ENCODE results near the gene SEMA6B. TPM values are rescaled to one million over a fixed set of nuclear protein-coding genes. Genes with fewer than 3 reads are reported as not detected.

Gene SEMA6B
- total and polyA plus RNA-seq, 4 experiments from 2014 or later = 2.4 to 2.7 TPM; not detected in 2

- H3K27me3 ChIP-seq (ENCODE audit: insufficient read depth, low read length) = no peaks in the 10 kb centered on the region
- Mint-ChIP-seq H3K27ac (no peak overlapping the region), H3K36me3 (peaks cover 5 to 9% of the 10 kb centered on the region in 2 donors), H3K4me1 (no peaks in the 10 kb centered on the region), H3K27me3 (no peaks in the 10 kb centered on the region), H3K4me3 (no peak overlapping the region), H3K9me3 (peaks cover 0 to 2% (median 0%) of the 10 kb centered on the region in 8 donors)
- DNase-seq = no peak
- no peaks in the 10 kb centered on the region for H3K36me3 ChIP-seq (ENCODE audit: insufficient read depth, low read length)
- intact Hi-C loops (cut with micrococcal nuclease) = no loop called here
- ChIA-PET POLR2A (ENCODE audit: partially characterized antibody) (no interaction called here), CTCF (ENCODE audit: partially characterized antibody) (interaction anchor here (1.4 kb wide), 1 partner anchor 20 kb away, joined by 3 read pairs; no protein-coding TSS in a partner anchor)
- no peaks in the 10 kb centered on the region for H3K4me1 ChIP-seq (ENCODE audit: insufficient read depth, low read length)
- H3K4me3 ChIP-seq (ENCODE audit: low read length in 2 of 2) = no peak overlapping the region
- no peak overlapping the region for H3K27ac ChIP-seq (ENCODE audit: low read depth, low read length)
- H3K9me3 ChIP-seq (ENCODE audit: control insufficient read depth in 1 of 2, low read length in 2 of 2) = no peaks in the 10 kb centered on the region
Observed at GRCh38 chr19:4504891-4505569, 54.5 kb downstream of the SEMA6B start.

DNA sequence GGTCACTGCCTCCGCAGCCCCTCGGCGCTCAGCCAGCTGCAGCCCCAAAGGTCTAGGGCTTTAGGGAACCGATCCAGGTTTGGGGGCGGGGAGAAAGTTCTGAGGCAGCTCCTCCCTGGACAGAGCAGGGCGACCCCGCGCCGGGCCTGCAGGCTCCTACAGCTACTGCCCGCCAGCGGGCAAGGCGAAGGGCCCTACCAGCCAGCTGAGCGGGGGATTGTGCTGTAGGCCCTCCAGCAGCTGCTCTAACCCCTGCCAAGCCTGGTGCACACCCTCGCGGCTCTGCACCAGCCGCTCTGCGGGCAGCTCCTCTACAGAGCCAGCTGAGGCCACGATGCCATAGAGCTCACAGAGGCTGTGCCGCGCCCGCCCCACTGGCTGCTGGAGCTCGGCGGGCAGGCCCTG, 55.2 kb downstream of the SEMA6B start:
- H3K27me3 Mint-ChIP-seq = no peaks in the 10 kb centered on the region
- no peak for DNase-seq
- CTCF ChIA-PET (ENCODE audit: partially characterized antibody) = interaction anchor here (1.4 kb wide), 1 partner anchor 21 kb away, joined by 3 read pairs; no protein-coding TSS in a partner anchor

DNA sequence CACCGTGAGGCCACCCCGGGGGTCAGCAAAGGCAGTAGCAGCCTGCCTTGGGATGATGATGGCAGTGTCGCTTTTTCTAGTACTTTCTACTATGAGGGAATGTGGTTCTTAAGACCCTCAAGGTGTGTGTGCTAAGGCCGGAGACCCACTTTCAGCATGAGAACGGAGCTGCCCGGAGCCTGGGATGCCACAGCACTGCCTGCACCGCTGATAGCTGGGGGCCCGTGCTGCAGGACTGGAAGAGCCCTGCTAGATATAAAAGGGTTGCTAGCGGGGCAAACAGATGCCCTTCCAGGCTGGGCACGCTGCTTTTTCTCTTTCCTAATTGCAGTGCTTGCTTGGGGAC, 55.7 kb downstream of the SEMA6B start:
- Mint-ChIP-seq H3K36me3 (peaks cover 11 to 12% of the 10 kb centered on the region in 2 donors), H3K4me1 (no peaks in the 10 kb centered on the region), H3K9me3 (peaks cover 0 to 2% (median 0%) of the 10 kb centered on the region in 8 donors), H3K27ac (no peak overlapping the region), H3K4me3 (no peak overlapping the region), H3K27me3 (no peaks in the 10 kb centered on the region)
- H3K9me3 ChIP-seq (ENCODE audit: control insufficient read depth in 1 of 2, low read length in 2 of 2) = no peaks in the 10 kb centered on the region
- intact Hi-C loops (cut with micrococcal nuclease) = no loop called here
- H3K27me3 ChIP-seq (ENCODE audit: insufficient read depth, low read length) = no peaks in the 10 kb centered on the region
- H3K4me3 ChIP-seq (ENCODE audit: low read length in 2 of 2) = no peak overlapping the region
- no peak overlapping the region for H3K27ac ChIP-seq (ENCODE audit: low read depth, low read length)
- ChIA-PET POLR2A (ENCODE audit: partially characterized antibody) (no interaction called here), CTCF (ENCODE audit: partially characterized antibody) (interaction anchor here (1.4 kb wide), 1 partner anchor 21 kb away, joined by 3 read pairs; no protein-coding TSS in a partner anchor)
- DNase-seq = no peak
- no peaks in the 10 kb centered on the region for H3K4me1 ChIP-seq (ENCODE audit: insufficient read depth, low read length)
- no peaks in the 10 kb centered on the region for H3K36me3 ChIP-seq (ENCODE audit: insufficient read depth, low read length)

More for the DNA sequence above, 55.2 kb downstream of the SEMA6B start:
- no peaks in the 10 kb centered on the region for H3K4me1 ChIP-seq (ENCODE audit: insufficient read depth, low read length)
- no peaks in the 10 kb centered on the region for H3K9me3 ChIP-seq (ENCODE audit: control insufficient read depth in 1 of 2, low read length in 2 of 2)
- H3K27ac ChIP-seq (ENCODE audit: low read depth, low read length) = no peak overlapping the region
- no peak overlapping the region for H3K4me3 Mint-ChIP-seq
- no peaks in the 10 kb centered on the region for H3K36me3 ChIP-seq (ENCODE audit: insufficient read depth, low read length)
- H3K4me3 ChIP-seq (ENCODE audit: low read length in 2 of 2) = no peak overlapping the region
- peaks cover 0 to 2% (median 0%) of the 10 kb centered on the region in 8 donors for H3K9me3 Mint-ChIP-seq
- H3K36me3 Mint-ChIP-seq = peaks cover 11% of the 10 kb centered on the region in 2 donors
- H3K27ac Mint-ChIP-seq = no peak overlapping the region
- no peaks in the 10 kb centered on the region for H3K27me3 ChIP-seq (ENCODE audit: insufficient read depth, low read length)
- no peaks in the 10 kb centered on the region for H3K4me1 Mint-ChIP-seq
- POLR2A ChIA-PET (ENCODE audit: partially characterized antibody) = no interaction called here
- intact Hi-C loops (cut with micrococcal nuclease) = no loop called here

DNA sequence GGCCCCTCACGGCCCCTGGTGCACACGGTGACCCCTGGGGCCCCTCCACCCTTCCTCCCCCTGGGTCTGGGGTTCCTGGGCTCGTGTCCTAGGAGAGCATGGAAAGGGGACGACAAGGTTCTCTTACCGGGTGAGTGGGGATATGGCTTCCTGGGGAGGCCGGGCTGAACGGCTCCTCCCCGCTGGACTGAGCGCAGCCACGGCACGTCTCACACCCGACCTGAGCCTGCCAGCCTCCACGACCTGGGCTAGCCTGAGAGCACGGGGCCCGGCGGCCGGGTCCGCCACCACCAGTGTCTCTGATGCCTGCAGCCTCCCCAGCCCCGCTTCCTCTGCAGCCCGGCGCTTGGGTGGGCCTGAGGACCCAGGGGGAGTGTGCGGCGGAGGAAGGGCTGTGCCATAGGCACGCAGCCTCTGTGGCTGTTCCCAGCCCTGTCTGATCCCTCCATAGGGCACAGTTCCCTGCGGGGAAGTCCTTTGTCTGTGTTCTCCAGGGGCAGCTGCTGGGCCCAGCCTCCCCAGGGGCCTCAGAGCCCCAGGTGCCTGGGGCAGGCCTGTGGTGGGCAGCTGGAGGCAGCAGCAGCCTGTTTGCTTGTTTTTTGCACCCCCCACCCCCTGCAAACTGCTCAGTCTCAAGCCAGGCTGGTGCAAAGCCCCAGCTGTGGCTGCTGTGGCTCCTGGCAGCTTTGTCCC, 56.2 kb downstream of the SEMA6B start:
- H3K36me3 ChIP-seq (ENCODE audit: insufficient read depth, low read length) = peaks cover 4% of the 10 kb centered on the region
- H3K9me3 Mint-ChIP-seq = peaks cover 0 to 2% (median 0%) of the 10 kb centered on the region in 8 donors
- no peak for DNase-seq
- H3K4me3 ChIP-seq (ENCODE audit: low read length in 2 of 2) = no peak overlapping the region
- H3K27me3 Mint-ChIP-seq = no peaks in the 10 kb centered on the region
- no peaks in the 10 kb centered on the region for H3K27me3 ChIP-seq (ENCODE audit: insufficient read depth, low read length)
- no peaks in the 10 kb centered on the region for H3K9me3 ChIP-seq (ENCODE audit: control insufficient read depth in 1 of 2, low read length in 2 of 2)
- intact Hi-C loops (cut with micrococcal nuclease) = no loop called here
- H3K4me1 Mint-ChIP-seq = no peaks in the 10 kb centered on the region
- CTCF ChIA-PET (ENCODE audit: partially characterized antibody) = no interaction called here
- H3K27ac ChIP-seq (ENCODE audit: low read depth, low read length) = no peak overlapping the region
- no peaks in the 10 kb centered on the region for H3K4me1 ChIP-seq (ENCODE audit: insufficient read depth, low read length)
- H3K4me3 Mint-ChIP-seq = no peak overlapping the region
- POLR2A ChIA-PET (ENCODE audit: partially characterized antibody) = no interaction called here
- H3K27ac Mint-ChIP-seq = no peak overlapping the region
- H3K36me3 Mint-ChIP-seq = peaks cover 11 to 12% of the 10 kb centered on the region in 2 donors

- intact Hi-C loops (cut with micrococcal nuclease) = no loop called here
- no peaks in the 10 kb centered on the region for H3K4me1 ChIP-seq (ENCODE audit: insufficient read depth, low read length)
- no peak overlapping the region for H3K27ac ChIP-seq (ENCODE audit: low read depth, low read length)
- peaks cover 6% of the 10 kb centered on the region for H3K36me3 ChIP-seq (ENCODE audit: insufficient read depth, low read length)
- DNase-seq = no peak
- CTCF ChIA-PET (ENCODE audit: partially characterized antibody) = no interaction called here
- no peak overlapping the region for H3K4me3 ChIP-seq (ENCODE audit: low read length in 2 of 2)
- Mint-ChIP-seq H3K27me3 (no peaks in the 10 kb centered on the region), H3K4me3 (no peak overlapping the region), H3K27ac (no peak overlapping the region), H3K36me3 (peaks cover 11 to 12% of the 10 kb centered on the region in 2 donors), H3K4me1 (no peaks in the 10 kb centered on the region), H3K9me3 (peaks cover 0 to 2% (median 0%) of the 10 kb centered on the region in 8 donors)
- H3K9me3 ChIP-seq (ENCODE audit: control insufficient read depth in 1 of 2, low read length in 2 of 2) = no peaks in the 10 kb centered on the region
- H3K27me3 ChIP-seq (ENCODE audit: insufficient read depth, low read length) = no peaks in the 10 kb centered on the region
- POLR2A ChIA-PET (ENCODE audit: partially characterized antibody) = no interaction called here
Observed at GRCh38 chr19:4502282-4503131, 57.0 kb downstream of the SEMA6B start.

- ChIA-PET CTCF (ENCODE audit: partially characterized antibody) (no interaction called here), POLR2A (ENCODE audit: partially characterized antibody) (no interaction called here)
- intact Hi-C loops (cut with micrococcal nuclease) = no loop called here
- H3K27ac Mint-ChIP-seq = no peak overlapping the region
- no peak for DNase-seq
- Histone ChIP-seq H3K4me3 (ENCODE audit: low read length in 2 of 2) (no peak overlapping the region), H3K4me1 (ENCODE audit: insufficient read depth, low read length) (no peaks in the 10 kb centered on the region), H3K27ac (ENCODE audit: low read depth, low read length) (no peak overlapping the region), H3K36me3 (ENCODE audit: insufficient read depth, low read length) (peaks cover 6% of the 10 kb centered on the region), H3K9me3 (ENCODE audit: control insufficient read depth in 1 of 2, low read length in 2 of 2) (no peaks in the 10 kb centered on the region), H3K27me3 (ENCODE audit: insufficient read depth, low read length) (no peaks in the 10 kb centered on the region)
- H3K9me3 Mint-ChIP-seq = no peaks in the 10 kb centered on the region
- H3K4me1 Mint-ChIP-seq = no peaks in the 10 kb centered on the region
- H3K4me3 Mint-ChIP-seq = no peak overlapping the region
- H3K27me3 Mint-ChIP-seq = no peaks in the 10 kb centered on the region
- H3K36me3 Mint-ChIP-seq = peaks cover 12 to 14% of the 10 kb centered on the region in 2 donors
Observed at GRCh38 chr19:4501691-4502090, 57.8 kb downstream of the SEMA6B start.
